ENCODE results near the gene PLA2G3. TPM values are rescaled to one million over a fixed set of nuclear protein-coding genes. Genes with fewer than 3 reads are reported as not detected.

PLA2G3 gene
- total RNA-seq, 1 experiment from 2014 or later = not detected

GRCh38 chr22:31162015-31162765 lies 21.9 kb upstream of the PLA2G3 start:
- no peak overlapping the region for H3K4me3 ChIP-seq (ENCODE audit: low read depth in 2 of 2, low read length in 2 of 2)
- no peak overlapping the region for H3K27ac ChIP-seq (ENCODE audit: low read length)
- no peaks in the 10 kb centered on the region for H3K9me3 ChIP-seq (ENCODE audit: control insufficient read depth, insufficient read depth, low read depth, low read length)
- intact Hi-C loops (cut with micrococcal nuclease; ENCODE audit: unreplicated experiment) (no loop called here), in situ Hi-C loops (cut with HindIII; ENCODE audit: low pct_unique_long_range_greater_than_20kb, low sequenced_read_pairs) (no loop called here)
- H3K36me3 ChIP-seq (ENCODE audit: control insufficient read depth, insufficient read depth, low read length) = peaks cover 6% of the 10 kb centered on the region; the same call in 1 of the 2 replicates
- BruUV-seq (replicated peaks) = no TSS peak
- ChIA-PET CTCF (no interaction called here), POLR2A (interaction anchor here (0.7 to 1.1 kb wide), 2 partner anchors 15 to 34 kb away, joined by 7 to 15 read pairs; no protein-coding TSS in a partner anchor)
- H3K4me1 ChIP-seq (ENCODE audit: control insufficient read depth, insufficient read depth, low read length) = peaks cover 3% of the 10 kb centered on the region
- ATAC-seq = no peak
- TF ChIP-seq REST (IDR thresholded peaks at IDR 0.05; ENCODE audit: insufficient read depth in 1 of 2, low read depth in 2 of 2, low read length in 1 of 2) = no peak
- no peak for TF ChIP-seq SIN3A (IDR thresholded peaks at IDR 0.05; ENCODE audit: borderline replicate concordance, insufficient read depth, low read depth, low read length)
- TF ChIP-seq TCF7L2 (IDR thresholded peaks at IDR 0.05; ENCODE audit: low read depth, low read length) = no peak
- TF ChIP-seq POLR2AphosphoS5 (IDR thresholded peaks at IDR 0.05; ENCODE audit: low read depth, low read length) = no peak
- no peak for TF ChIP-seq CTCF (IDR thresholded peaks at IDR 0.05)
- no peak for DNase-seq (ENCODE audit: low read depth, low spot score)
- H3K27me3 ChIP-seq (ENCODE audit: control insufficient read depth, insufficient read depth, low read length) = no peaks in the 10 kb centered on the region

- ChIA-PET POLR2A (interaction anchor here (0.6 to 1.1 kb wide), 3 partner anchors 15 to 58 kb away, joined by 3 to 15 read pairs (median 3); partner anchors contain the start of gene LIMK2), CTCF (interaction anchor here (0.6 kb wide), 1 partner anchor 71 kb away, joined by 3 read pairs; no protein-coding TSS in a partner anchor)
- intact Hi-C loops (cut with micrococcal nuclease; ENCODE audit: unreplicated experiment) (no loop called here), in situ Hi-C loops (cut with HindIII; ENCODE audit: low pct_unique_long_range_greater_than_20kb, low sequenced_read_pairs) (no loop called here)
- no peak for TF ChIP-seq TCF7L2 (IDR thresholded peaks at IDR 0.05; ENCODE audit: low read depth, low read length)
- TF ChIP-seq POLR2AphosphoS5 (IDR thresholded peaks at IDR 0.05; ENCODE audit: low read depth, low read length) = no peak
- TF ChIP-seq SIN3A (IDR thresholded peaks at IDR 0.05; ENCODE audit: borderline replicate concordance, insufficient read depth, low read depth, low read length) = no peak
- TF ChIP-seq REST (IDR thresholded peaks at IDR 0.05; ENCODE audit: insufficient read depth in 1 of 2, low read depth in 2 of 2, low read length in 1 of 2) = no peak
- TF ChIP-seq CTCF (IDR thresholded peaks at IDR 0.05) = no peak
- BruUV-seq (replicated peaks) = no TSS peak
- H3K27me3 ChIP-seq (ENCODE audit: control insufficient read depth, insufficient read depth, low read length) = no peaks in the 10 kb centered on the region
- no peaks in the 10 kb centered on the region for H3K9me3 ChIP-seq (ENCODE audit: control insufficient read depth, insufficient read depth, low read depth, low read length)
- no peak overlapping the region for H3K27ac ChIP-seq (ENCODE audit: low read length)
- H3K4me1 ChIP-seq (ENCODE audit: control insufficient read depth, insufficient read depth, low read length) = peaks cover 3% of the 10 kb centered on the region
- DNase-seq (ENCODE audit: low read depth, low spot score) = no peak
- peaks cover 6% of the 10 kb centered on the region; the same call in 1 of the 2 replicates for H3K36me3 ChIP-seq (ENCODE audit: control insufficient read depth, insufficient read depth, low read length)
- peak overlapping the region; percentile 91 to 92 for H3K4me3 ChIP-seq (ENCODE audit: low read depth in 2 of 2, low read length in 2 of 2)
- ATAC-seq = no peak
Observed at GRCh38 chr22:31161386-31161785, 21.1 kb upstream of the PLA2G3 start.

Data from Panc1 (cell line).